K562 (cell line): ENCODE data around the gene TTC16. TPM values are rescaled to one million over a fixed set of nuclear protein-coding genes. Genes with fewer than 3 reads are reported as not detected.

Source experiments
- BHLHE40 ChIP-seq: IDR thresholded peaks from 2 replicates; pipeline ENCODE4 v1.6.1; 2011; ENCODE audit warnings: low read length, improper control_type of control experiment
- CCAR2 ChIP-seq: fragments of 200-400 bp; formaldehyde crosslinking; IDR thresholded peaks from 2 replicates; pipeline ENCODE4 v1.6.1; 2017; ENCODE audit warnings: mild to moderate bottlenecking, low read depth, low read length
- COPS2 ChIP-seq: fragments of 450-650 bp; conservative IDR thresholded peaks from 2 replicates; pipeline ENCODE4 v1.6.1; 2016; ENCODE audit warnings: mild to moderate bottlenecking, moderate library complexity
- CREM ChIP-seq: IDR thresholded peaks from 2 replicates; pipeline ENCODE4 v1.6.1; 2014; ENCODE audit warnings: antibody characterized with exemption, low read depth
- DPF2 ChIP-seq: fragments of 450-650 bp; IDR thresholded peaks from 2 replicates; pipeline ENCODE4 v1.6.1; 2016
- EGR1 ChIP-seq: fragments of 450-650 bp; conservative IDR thresholded peaks from 2 replicates; pipeline ENCODE4 v1.6.1; 2017; ENCODE audit warnings: mild to moderate bottlenecking
- ETS1 ChIP-seq: conservative IDR thresholded peaks from 2 replicates; pipeline ENCODE4 v1.6.1; 2011; ENCODE audit warnings: low read depth, mild to moderate bottlenecking, low read length; ENCODE audit not compliant: control insufficient read depth
- FUS ChIP-seq: fragments of 200-400 bp; formaldehyde crosslinking; optimal IDR thresholded peaks from 2 replicates; pipeline ENCODE3; 2017; ENCODE audit warnings: low read depth, low read length
- GABPB1 ChIP-seq: sonication (generic); formaldehyde crosslinking; IDR thresholded peaks from 2 replicates; pipeline ENCODE4 v1.8.0; 2022; ENCODE audit warnings: mild to moderate bottlenecking, missing genetic modification reagents
- IRF2 ChIP-seq: sonication (generic); formaldehyde crosslinking; IDR thresholded peaks from 2 replicates; pipeline ENCODE4 v1.8.1; 2022; ENCODE audit warnings: mild to moderate bottlenecking, missing genetic modification reagents
- MLLT1 ChIP-seq, 2 experiments: fragments of 450-650 bp; IDR thresholded peaks; 2 replicates each; pipeline ENCODE4 v1.6.1; 2016
- NFATC3 ChIP-seq: fragments of 450-650 bp; IDR thresholded peaks from 2 replicates; pipeline ENCODE4 v1.6.1; 2017; ENCODE audit warnings: mild to moderate bottlenecking
- PPARD ChIP-seq: fragments of 250-450 bp; sonication (Bioruptor Pico); IDR thresholded peaks from 2 replicates; pipeline ENCODE4 v1.8.0; 2022; ENCODE audit warnings: inconsistent platforms, mild to moderate bottlenecking, moderate library complexity
- PRMT5 ChIP-seq: sonication (generic); formaldehyde crosslinking; IDR thresholded peaks from 2 replicates; pipeline ENCODE4 v1.5.0; 2020; ENCODE audit warnings: missing genetic modification reagents
- SMAD4 ChIP-seq: fragments of 250-450 bp; sonication (Bioruptor Pico); conservative IDR thresholded peaks from 2 replicates; pipeline ENCODE4 v1.8.0; 2021; ENCODE audit warnings: inconsistent platforms, mild to moderate bottlenecking, moderate library complexity
- SREBF1 ChIP-seq: fragments of 150-350 bp; IDR thresholded peaks from 2 replicates; pipeline ENCODE4 v1.6.1; 2014; ENCODE audit warnings: antibody characterized with exemption, low read depth, low read length, borderline replicate concordance
- SRF ChIP-seq, 2 experiments: fragments of 250-450, 450-650 bp in 1 of 2; sonication (Bioruptor Pico) in 1 of 2; sonication (generic) in 1 of 2; formaldehyde crosslinking; IDR thresholded peaks; 2 replicates each; pipeline versions ENCODE4 v1.5.0 to v1.5.1; 2020 to 2022; ENCODE audit warnings: mild to moderate bottlenecking in 1 of 2, missing genetic modification reagents in 1 of 2
- TCF3 ChIP-seq: sonication (generic); formaldehyde crosslinking; IDR thresholded peaks from 2 replicates; pipeline ENCODE4 v1.4.0; 2020; ENCODE audit warnings: mild to moderate bottlenecking, missing genetic modification reagents
- ZBTB34 ChIP-seq: fragments of 250-450 bp; sonication (Bioruptor Pico); IDR thresholded peaks from 2 replicates; pipeline ENCODE4 v1.8.0; 2021; ENCODE audit warnings: mild to moderate bottlenecking, moderate library complexity
- ZBTB49 ChIP-seq: sonication (generic); formaldehyde crosslinking; IDR thresholded peaks from 2 replicates; pipeline ENCODE4 v1.8.0; 2022; ENCODE audit warnings: missing genetic modification reagents, mild to moderate bottlenecking, borderline replicate concordance
- ZNF507 ChIP-seq: conservative IDR thresholded peaks from 2 replicates; pipeline ENCODE4 v1.6.1; 2017; ENCODE audit warnings: missing genetic modification characterization, missing compliant biosample characterization
- ZNF511 ChIP-seq: sonication (generic); formaldehyde crosslinking; IDR thresholded peaks from 2 replicates; pipeline ENCODE4 v1.8.0; 2022; ENCODE audit warnings: mild to moderate bottlenecking, missing genetic modification reagents
- polyA plus RNA-seq, 8 experiments: library from polyadenylated mRNA; depleted of rRNA in 4 of 8; stranded (reverse) in 5 of 8; unstranded in 3 of 8; fragments of >200 nt; fragmentation: Nextera tagmentation in 2 of 8; fragmentation: Illumina TruSeq in 1 of 8; extraction: Ambion mirVana in 2 of 8; extraction: Trizol in 1 of 8; gene quantifications; 2 replicates each; pipeline versions ENCODE4 v1.2.1 to v1.2.3, GENCODE V29; 2011 to 2014; ENCODE audit warnings: inconsistent platforms in 1 of 8, missing spikeins in 1 of 8
- total RNA-seq, 7 experiments: library from RNA; depleted of rRNA in 6 of 7; stranded (reverse); fragments of >200 nt in 6 of 7; fragmentation: Illumina TruSeq in 2 of 7; extraction: Trizol in 2 of 7; gene quantifications; 2 replicates each; pipeline versions ENCODE4 v1.2.1 to v1.2.3, GENCODE V29; 2011 to 2021; ENCODE audit warnings: low replicate concordance in 1 of 7

TTC16 gene
- total and polyA plus RNA-seq, 9 of the 15 experiments (the other 6 are each of a cell fraction or from before 2014, with no cell fraction given): 0.11 TPM; not detected in 8

GRCh38 chr9:127776195-127776923 is 60.5 kb downstream of the TTC16 start (continued):
- TF ChIP-seq EGR1 (peak; percentile 89), BHLHE40 (peak; percentile 95), ZNF511 (CRISPR knock-in tag) (peak; percentile 59; the same call in 1 of the 2 replicates), ZBTB49 (CRISPR knock-in tag) (no peak), NFATC3 (no peak), PRMT5 (no peak), SMAD4 (no peak), SREBF1 (peak; percentile 74; the same call in 1 of the 2 replicates), MLLT1 (IDR thresholded peaks at IDR 0.05) (peak in 1 of 2 experiments; percentile 86; a peak in 2 of 4 replicates), ZBTB34 (CRISPR knock-in tag) (no peak), DPF2 (0 out of 2 replicates have a peak, but pooled peaks have one; percentile 48), SRF (CRISPR knock-in tag; IDR thresholded peaks at IDR 0.05) (no peak), ZNF507 (no peak), CREM (0 out of 2 replicates have a peak, but pooled peaks have one; percentile 33), CCAR2 (no peak), IRF2 (CRISPR knock-in tag) (no peak), GABPB1 (peak; percentile 21; the same call in 1 of the 2 replicates), ETS1 (0 out of 2 replicates have a peak, but pooled peaks have one; percentile 43), PPARD (CRISPR knock-in tag) (no peak), COPS2 (no peak), TCF3 (no peak), FUS (no peak)
